Psoas muscle (tissue), 8 donors: ENCODE results near the gene ABCC2. TPM values are rescaled to one million over a fixed set of nuclear protein-coding genes. Genes with fewer than 3 reads are reported as not detected.
"Not testable (repeated sequence)": the region's sequence is repeated elsewhere in the genome, so short reads cannot be mapped to it uniquely, and the experiment has no call there.

ENCODE experiments used
- ATAC-seq, 4 donors: fragments of 200-7000 bp; cut with Tn5 transposase; one replicate each; pipeline ENCODE4 v1.9.1; 2020; ENCODE audit warnings: moderate library complexity in 3 of 4, mild to moderate bottlenecking in 2 of 4
- DNase-seq, 2 donors: peaks; one replicate each; pipeline ENCODE4 v3.0.0-alpha.2; 2020
- H3K27ac ChIP-seq: fragments of 200-600 bp; one replicate; pipeline ENCODE4 v1.8.0; 2022
- H3K27me3 ChIP-seq, 3 donors: fragments of 200-600 bp in 1 of 3; one replicate each; pipeline versions ENCODE4 v1.6.1 to v1.8.0; 2013 to 2022; ENCODE audit warnings: low read length in 2 of 3, mild to moderate bottlenecking in 2 of 3, moderate library complexity in 1 of 3; ENCODE audit not compliant: insufficient read depth in 3 of 3
- H3K36me3 ChIP-seq, 2 donors: fragments of 200-600 bp in 1 of 2; one replicate each; pipeline versions ENCODE4 v1.6.1 to v1.8.0; 2013 to 2022; ENCODE audit warnings: low read depth in 1 of 2, mild to moderate bottlenecking in 1 of 2, moderate library complexity in 1 of 2; ENCODE audit not compliant: insufficient read depth in 1 of 2
- H3K4me1 ChIP-seq: fragments of 200-600 bp; one replicate; pipeline ENCODE4 v1.8.0; 2022
- H3K4me3 ChIP-seq: fragments of 200-600 bp; one replicate; pipeline ENCODE4 v1.8.0; 2022; ENCODE audit warnings: mild to moderate bottlenecking
- H3K9me3 ChIP-seq: fragments of 200-600 bp; one replicate; pipeline ENCODE4 v1.8.0; 2022
- CTCF ChIP-seq: fragments of 200-600 bp; IDR thresholded peaks from one replicate; pipeline ENCODE4 v1.8.0; 2022; ENCODE audit warnings: antibody characterized with exemption
- WGBS, 3 donors: extraction: QIAGEN DNeasy Blood & Tissue Kit; methylation state at CpG; one replicate each; pipeline versions ENCODE4 v1.1.6 to v1.1.7; 2013; 5-methylcytosine and 5-hydroxymethylcytosine counted together
- intact Hi-C, 2 donors: fragments of 100-400 bp; cut with DNase I; formaldehyde crosslinking; loops; one replicate each; pipeline versions ENCODE4 v1.11.0 to v1.14.2; 2022
- long read RNA-seq, 2 donors: library from polyadenylated mRNA; unstranded; transcript quantifications; one replicate each; pipeline ENCODE4 v2.0.0, GENCODE V29; 2021
- polyA plus RNA-seq, 3 donors: library from polyadenylated mRNA; stranded (reverse); fragments of 200-250 nt; gene quantifications; one replicate each; pipeline ENCODE4 v1.2.3, GENCODE V29; 2013
- total RNA-seq, 4 donors: library from RNA; stranded (reverse); fragmentation: NEBNext Ultra II Directional in 2 of 4; extraction: Animal tissue kit (Norgen Biotek cat#: 25700) in 2 of 4; gene quantifications; one replicate each; pipeline versions ENCODE4 v1.2.1 to v1.2.4, GENCODE V29; 2021 to 2023
- donor health status: healthy with polysubstance abuse.
- donor health status: DM: no; HTN: no; CAD: no; lungs with moderate emphysema.
- donor health status: Bipolar disorder and iron deficiency.
- donor health status: healthy.
- donor health status: DM: yes; HTN: yes; CAD: no.
- donor health status: DM: no; HTN: no; CAD: no.
- donor health status: DM: no; HTN: no; CAD: no.
- donor health status: DM: yes; HTN: yes; CAD: no.

The ABCC2 gene
- total RNA-seq (1 to 10 TPM in 1 of 4 donors, under 1 TPM in 3; 0.61 to 2.3 (median 0.71) TPM), polyA plus RNA-seq (1 to 10 TPM in 1 of 3 donors, under 1 TPM in 2; 0.23 to 2.0 (median 0.48) TPM)
- long read RNA-seq, donor 1 = 0 reads
- long read RNA-seq, donor 2 = 0 reads

DNA sequence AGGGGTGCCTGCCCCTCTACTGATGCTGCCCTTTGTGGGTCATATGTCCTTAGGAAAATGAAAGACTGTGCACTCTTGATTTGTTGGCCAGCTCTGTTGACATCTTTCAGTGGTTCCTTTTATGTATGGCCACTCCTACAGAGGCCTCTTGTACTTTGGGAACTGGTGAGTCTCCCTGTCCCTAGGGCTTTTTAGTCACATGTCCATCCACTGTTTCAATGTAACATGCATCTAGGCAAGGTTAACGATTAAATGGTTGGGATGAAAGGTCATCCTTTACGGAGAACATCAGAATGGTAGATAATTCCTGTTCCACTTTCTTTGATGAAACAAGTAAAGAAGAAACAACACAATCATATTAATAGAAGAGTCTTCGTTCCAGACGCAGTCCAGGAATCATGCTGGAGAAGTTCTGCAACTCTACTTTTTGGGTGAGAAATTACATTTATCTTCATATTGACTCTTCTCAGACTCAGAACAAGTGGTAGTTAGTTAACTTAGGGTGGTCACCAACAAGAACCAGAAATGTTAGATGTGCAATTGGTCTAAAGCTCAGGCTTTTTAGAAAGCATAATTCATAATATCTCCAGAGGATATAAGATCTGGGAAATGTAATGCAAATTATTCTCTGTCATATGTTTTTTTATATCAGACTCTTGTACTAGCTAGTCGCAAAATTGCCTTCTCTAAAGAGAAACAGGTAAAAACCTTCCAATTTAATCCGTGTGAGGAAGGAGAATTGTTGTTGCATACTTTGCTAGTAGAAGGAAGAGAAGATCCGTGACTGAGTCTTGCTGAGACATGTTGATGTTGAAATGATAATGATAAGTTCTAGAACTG, at the start of gene ABCC2:
Gene ABCC2, plus strand, starts transcription at position 194 of the 840 bp plus-strand sequence. Its CDS starts 205 bp downstream, at position 399.
- Histone ChIP-seq H3K27me3 (no peaks in the 10 kb centered on the region), H3K36me3 (no peaks in the 10 kb centered on the region), H3K27ac (no peak within 1 kb of the TSS), H3K4me3 (no peak within 1 kb of the TSS), H3K9me3 (no peaks in the 10 kb centered on the region), H3K4me1 (peaks cover 21% of the 10 kb centered on the region)
- TF ChIP-seq CTCF = no peak
- intact Hi-C loops = no loop called here
- 75 to 91% (median 88%) methylated on average over 7 of the region's 7 CpGs for WGBS, 3 donors
- ATAC-seq (no peak), DNase-seq (no peak)

GRCh38 chr10:99733366-99733765, 49.1 kb upstream of the ABCC2 start:
- H3K9me3 ChIP-seq = no peaks in the 10 kb centered on the region
- H3K36me3 ChIP-seq = peaks cover 0 to 37% of the 10 kb centered on the region in 2 donors
- H3K27ac ChIP-seq = peak overlapping the region; percentile 98
- H3K4me1 ChIP-seq = peaks cover 54% of the 10 kb centered on the region
- H3K27me3 ChIP-seq = no peaks in the 10 kb centered on the region
- no peak for TF ChIP-seq CTCF
- DNase-seq (no peak), ATAC-seq (peak in 3 of 4 donors; percentile 21 to 47 (median 25))
- intact Hi-C loops = loop anchor here in 1 of 2 donors (2.0 kb wide), 1 partner anchor 37 kb away; no protein-coding TSS in a partner anchor
- peak overlapping the region; percentile 95 for H3K4me3 ChIP-seq
- WGBS, 3 donors = 32 to 57% (median 34%) methylated on average over 8 of the region's 8 CpGs

- intact Hi-C loops = not testable (repeated sequence)
Measured at GRCh38 chr10:99734111-99734510, 48.3 kb upstream of the ABCC2 start.

DNA sequence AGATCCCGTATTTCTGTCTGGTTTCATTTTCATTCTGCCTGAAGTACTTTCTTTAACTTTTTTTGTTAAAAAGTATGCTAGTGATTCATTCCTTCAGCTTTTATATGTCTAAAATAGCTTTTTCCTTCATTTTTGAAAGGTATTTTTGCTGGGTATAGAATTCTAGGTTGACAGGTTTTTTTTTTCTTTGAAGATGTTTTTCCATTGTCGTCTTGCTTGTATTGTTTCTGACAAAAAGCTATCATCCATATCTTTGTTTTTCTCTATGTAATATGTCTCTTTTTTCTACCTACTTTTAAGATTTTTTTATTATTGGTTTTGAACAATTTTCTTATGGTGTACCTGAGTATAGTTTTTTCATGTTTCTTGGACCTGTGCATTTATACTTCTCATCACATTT, 42.2 kb upstream of the ABCC2 start:
- peaks cover 8% of the 10 kb centered on the region for H3K9me3 ChIP-seq
- ATAC-seq (no peak), DNase-seq (no peak)
- H3K4me1 ChIP-seq = peaks cover 60% of the 10 kb centered on the region
- H3K36me3 ChIP-seq = peaks cover 0 to 89% of the 10 kb centered on the region in 2 donors
- intact Hi-C loops = no loop called here
- TF ChIP-seq CTCF = no peak
- peak overlapping the region; percentile 42 for H3K4me3 ChIP-seq
- WGBS, 3 donors = 80 to 97% (median 90%) methylated on average over 2 of the region's 2 CpGs
- H3K27me3 ChIP-seq = no peaks in the 10 kb centered on the region
- peak overlapping the region; percentile 98 for H3K27ac ChIP-seq

More at GRCh38 chr10:99734111-99734510, 48.3 kb upstream of the ABCC2 start:
- Histone ChIP-seq H3K36me3 (peaks cover 0 to 37% of the 10 kb centered on the region in 2 donors), H3K4me1 (peaks cover 54% of the 10 kb centered on the region), H3K4me3 (peak overlapping the region; percentile 95), H3K27ac (peak overlapping the region; percentile 98)
- not testable (repeated sequence) for H3K9me3 ChIP-seq, ATAC-seq, H3K27me3 ChIP-seq
- DNase-seq = peak in 1 of 2 donors; percentile 18
- WGBS, 3 donors = 49 to 90% (median 58%) methylated on average over 10 of the region's 10 CpGs

DNA sequence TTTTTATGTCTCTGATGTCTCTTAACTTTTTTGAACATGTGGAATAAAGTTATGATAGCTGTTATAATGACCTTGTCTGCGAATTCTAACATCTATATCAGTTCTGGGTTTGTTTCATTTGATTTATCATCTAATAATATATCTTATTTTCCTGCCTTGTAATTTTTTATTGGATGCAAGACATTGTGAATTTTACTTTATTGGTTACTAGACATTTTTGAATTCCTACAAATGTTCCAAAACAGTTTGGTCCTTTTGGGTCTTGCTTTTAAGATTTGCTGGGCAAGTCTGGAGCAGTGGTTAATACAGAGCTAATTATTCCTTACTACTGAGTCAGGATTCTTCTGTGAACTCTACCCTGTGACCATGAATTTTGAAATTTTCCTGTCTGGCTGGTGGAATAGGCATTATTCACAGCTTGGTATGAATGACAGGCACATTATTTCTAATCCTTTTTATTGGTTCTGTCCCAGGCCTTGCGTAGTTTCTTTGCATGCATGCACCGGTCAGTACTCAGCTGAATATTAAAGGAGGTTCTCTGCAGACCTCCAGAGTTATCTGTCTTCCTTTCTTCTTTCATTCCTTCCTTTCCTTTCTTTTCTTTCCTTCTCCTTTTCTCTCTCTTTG, 41.4 kb upstream of the ABCC2 start:
- peak overlapping the region; percentile 98 for H3K27ac ChIP-seq
- intact Hi-C loops = no loop called here
- ATAC-seq = peak; percentile 15 to 69 (median 36)

More for the DNA sequence above, 41.4 kb upstream of the ABCC2 start:
- no peak for TF ChIP-seq CTCF
- no peaks in the 10 kb centered on the region for H3K27me3 ChIP-seq
- 54 to 65% (median 62%) methylated on average over 3 of the region's 3 CpGs for WGBS, 3 donors
- H3K9me3 ChIP-seq = peaks cover 8% of the 10 kb centered on the region
- peak overlapping the region; percentile 42 for H3K4me3 ChIP-seq
- H3K36me3 ChIP-seq = peaks cover 0 to 92% of the 10 kb centered on the region in 2 donors
- no peak for DNase-seq
- peaks cover 63% of the 10 kb centered on the region for H3K4me1 ChIP-seq
